ENCODE measurements around the gene JAK1. TPM values are rescaled to one million over a fixed set of nuclear protein-coding genes. Genes with fewer than 3 reads are reported as not detected.

JAK1 gene
- total and polyA plus RNA-seq, 2 of the 8 experiments (the other 6 are each of a cell fraction or from before 2014, with no cell fraction given), result 7.8 to 24.5 TPM

GRCh38 chr1:64891448-64891825, 74.9 kb downstream of the JAK1 start:
- Histone ChIP-seq H2BK20ac (ENCODE audit: low read length) (no peak overlapping the region), H3K9me3 (ENCODE audit: insufficient read depth in 2 of 2, low read depth in 1 of 2, low read length in 1 of 2) (no peaks in the 10 kb centered on the region), H3K4me2 (ENCODE audit: insufficient read depth in 1 of 2, low read depth in 2 of 2, low read length in 2 of 2) (no peak overlapping the region), H4K8ac (ENCODE audit: extremely low read depth, insufficient read depth, low read length) (no peak overlapping the region), H4K91ac (replicated peaks; ENCODE audit: insufficient read length, low read length) (no peak overlapping the region), H3K27me3 (replicated peaks in 1 of 4; ENCODE audit: control insufficient read depth in 3 of 4, extremely low read depth in 1 of 4, insufficient read depth in 3 of 4, low read length in 3 of 4) (no peaks in the 10 kb centered on the region), H3K36me3 (ENCODE audit: control insufficient read depth in 2 of 4, insufficient read depth in 4 of 4, low read length in 3 of 4) (no peaks in the 10 kb centered on the region), H3K56ac (replicated peaks; ENCODE audit: insufficient read length, low read depth, low read length) (no peak overlapping the region), H3K79me2 (ENCODE audit: control insufficient read depth in 1 of 2, insufficient read depth in 2 of 2, low read length in 2 of 2) (peaks cover 0 to 10% of the 10 kb centered on the region in 2 experiments; a peak in 1 of 4 replicates), H2BK12ac (ENCODE audit: low read depth, low read length) (no peak overlapping the region), H3K18ac (ENCODE audit: extremely low read depth, low read length) (no peak overlapping the region), H2BK15ac (ENCODE audit: low read length) (no peak overlapping the region), H3K4ac (replicated peaks; ENCODE audit: insufficient read length, low read depth, low read length) (no peak overlapping the region), H3K14ac (ENCODE audit: insufficient read length) (no peak overlapping the region), H3K79me1 (ENCODE audit: low read depth, low read length) (0 out of 2 replicates have a peak, but pooled peaks cover 3% of the 10 kb centered on the region), H2BK5ac (ENCODE audit: low read depth, low read length) (no peak overlapping the region), H2AFZ (ENCODE audit: low read length) (no peak overlapping the region), H3K23ac (ENCODE audit: insufficient read length) (no peak overlapping the region), H3K23me2 (ENCODE audit: low read depth, low read length) (no peaks in the 10 kb centered on the region; the same call in 1 of the 2 replicates), H4K20me1 (replicated peaks in 1 of 2; ENCODE audit: control insufficient read depth in 1 of 2, insufficient read depth in 2 of 2, low read length in 2 of 2) (no peaks in the 10 kb centered on the region), H4K5ac (ENCODE audit: insufficient read length, low read depth, low read length) (no peak overlapping the region), H2AK5ac (ENCODE audit: low read depth, low read length) (0 out of 2 replicates have a peak overlapping the region, but pooled peaks have one; percentile 82), H3K9ac (replicated peaks in 1 of 4; ENCODE audit: extremely low read depth in 1 of 4, low read depth in 3 of 4, low read length in 3 of 4) (no peak overlapping the region), H3K4me1 (replicated peaks in 1 of 4; ENCODE audit: control insufficient read depth in 3 of 4, insufficient read depth in 4 of 4, low read length in 3 of 4) (peaks cover 5 to 19% (median 10%) of the 10 kb centered on the region in 4 experiments; a peak in 6 of 7 replicates), H2BK120ac (replicated peaks; ENCODE audit: low read depth, low read length) (no peak overlapping the region), H3K27ac (ENCODE audit: low read depth, low read length) (no peak overlapping the region), H3K4me3 (ENCODE audit: extremely low read depth in 1 of 4, insufficient read depth in 2 of 4, low read depth in 3 of 4, low read length in 4 of 4) (no peak overlapping the region)
- no peak for FAIRE-seq
- 54% methylated on average over 3 of the region's 3 CpGs; no CpG with 5 or more reads in 1 of the 2 experiments for WGBS, 2 experiments (ENCODE audit: extremely low coverage in 1 of 2, insufficient coverage in 1 of 2, insufficient read length in 1 of 2, insufficient replicate concordance in 2 of 2, low coverage in 1 of 2, low lambda C conversion rate in 2 of 2, missing lambda C conversion rate in 1 of 2)
- no peak for DNase-seq (ENCODE audit: low read depth in 1 of 2, low spot score in 2 of 2)
- CTCF ChIA-PET (ENCODE audit: partially characterized antibody), result no interaction called here
- POLR2A ChIA-PET (ENCODE audit: partially characterized antibody), result no interaction called here
- TF ChIP-seq CTCF (IDR thresholded peaks at IDR 0.05; ENCODE audit: control extremely low read depth in 1 of 3, insufficient read depth in 1 of 3, low read depth in 1 of 3, low read length in 3 of 3), result no peak
- TF ChIP-seq POLR2AphosphoS5 (IDR thresholded peaks at IDR 0.05; ENCODE audit: low read depth, low read length), result no peak
- TF ChIP-seq TBP (IDR thresholded peaks at IDR 0.05; ENCODE audit: low read depth, low read length), result no peak
- TF ChIP-seq ATF3 (IDR thresholded peaks at IDR 0.05; ENCODE audit: insufficient read depth, low read depth, low read length), result no peak
- TF ChIP-seq EGR1 (IDR thresholded peaks at IDR 0.05; ENCODE audit: borderline replicate concordance, low read depth, low read length), result no peak
- TF ChIP-seq TAF1 (IDR thresholded peaks at IDR 0.05; ENCODE audit: low read depth, low read length), result no peak

All from H1 (cell line).